HEK293 (cell line): ENCODE measurements around the gene C11orf87.

ENCODE experiments used
- CTCF ChIA-PET: fragments of 350-600 bp; formaldehyde crosslinking; extraction: SDS; loops from one replicate; lab custom pipeline; 2021; ENCODE audit warnings: antibody characterized with exemption; lab: Yijun Ruan, JAX
- POLR2A ChIA-PET: fragments of 300-600 bp; formaldehyde crosslinking; extraction: SDS; loops from one replicate; lab custom pipeline; 2020; ENCODE audit warnings: antibody characterized with exemption, inconsistent platforms; lab: Yijun Ruan, JAX
- H3K27ac ChIP-seq: fragments of 200-500 bp; sonication (Bioruptor generic); 2 replicates; pipeline ENCODE4 v1.5.1; 2014; ENCODE audit warnings: low read depth, low read length, control low read depth, inconsistent platforms; ENCODE audit errors: extremely low read depth
- H3K36me3 ChIP-seq, 2 experiments: fragments of 200-500 bp in 1 of 2; sonication (Bioruptor generic) in 1 of 2; 1 replicate in 1 of 2; 2 replicates in 1 of 2; pipeline ENCODE4 v1.5.1; 2014 to 2017; ENCODE audit warnings: inconsistent platforms in 2 of 2, low read length in 2 of 2; ENCODE audit not compliant: control insufficient read depth in 2 of 2, insufficient read depth in 1 of 2
- H3K4me1 ChIP-seq: fragments of 200-500 bp; sonication (Bioruptor generic); 2 replicates; pipeline ENCODE4 v1.5.1; 2014; ENCODE audit warnings: mild to moderate bottlenecking, low read length, inconsistent platforms; ENCODE audit not compliant: control insufficient read depth, insufficient read depth
- H3K4me3 ChIP-seq: 2 replicates; pipeline ENCODE4 v1.5.1; 2011; ENCODE audit warnings: low read depth, mild to moderate bottlenecking, control low read depth, low read length, moderate library complexity
- H3K9me3 ChIP-seq: fragments of 200-500 bp; sonication (Bioruptor generic); 2 replicates; pipeline ENCODE4 v1.5.1; 2014; ENCODE audit warnings: low read depth, low read length, inconsistent platforms; ENCODE audit not compliant: control insufficient read depth, insufficient read depth
- GLIS2 ChIP-seq: fragments of 450-650 bp; formaldehyde crosslinking; IDR thresholded peaks from 2 replicates; pipeline ENCODE4 v1.5.1; 2016; ENCODE audit warnings: missing biosample characterization, missing genetic modification characterization
- PRDM4 ChIP-seq: fragments of 450-650 bp; formaldehyde crosslinking; IDR thresholded peaks from 2 replicates; pipeline ENCODE4 v1.5.1; 2017; ENCODE audit warnings: missing biosample characterization, missing genetic modification characterization
- SP7 ChIP-seq: fragments of 450-650 bp; formaldehyde crosslinking; IDR thresholded peaks from 2 replicates; pipeline ENCODE4 v1.5.1; 2016; ENCODE audit warnings: missing biosample characterization, missing genetic modification characterization
- ZBTB10 ChIP-seq: fragments of 450-650 bp; formaldehyde crosslinking; IDR thresholded peaks from 2 replicates; pipeline ENCODE4 v1.5.1; 2016; ENCODE audit warnings: missing biosample characterization, missing genetic modification characterization
- ZBTB21 ChIP-seq: fragments of 450-650 bp; formaldehyde crosslinking; IDR thresholded peaks from 2 replicates; pipeline ENCODE4 v1.5.1; 2017; ENCODE audit warnings: missing biosample characterization, missing genetic modification characterization
- ZNF10 ChIP-seq: fragments of 450-650 bp; formaldehyde crosslinking; IDR thresholded peaks from 2 replicates; pipeline ENCODE4 v1.5.1; 2017; ENCODE audit warnings: missing biosample characterization, missing genetic modification characterization
- ZNF146 ChIP-seq: fragments of 450-650 bp; formaldehyde crosslinking; IDR thresholded peaks from 2 replicates; pipeline ENCODE4 v1.5.1; 2016; ENCODE audit warnings: missing biosample characterization, missing genetic modification characterization
- ZNF26 ChIP-seq: fragments of 450-650 bp; formaldehyde crosslinking; IDR thresholded peaks from 2 replicates; pipeline ENCODE4 v1.5.1; 2016; ENCODE audit warnings: missing biosample characterization, missing genetic modification characterization
- ZNF266 ChIP-seq: fragments of 450-650 bp; formaldehyde crosslinking; IDR thresholded peaks from 2 replicates; pipeline ENCODE4 v1.5.1; 2016; ENCODE audit warnings: missing biosample characterization, missing genetic modification characterization, low read depth
- ZNF302 ChIP-seq: fragments of 450-650 bp; formaldehyde crosslinking; IDR thresholded peaks from 2 replicates; pipeline ENCODE4 v1.5.1; 2016; ENCODE audit warnings: missing biosample characterization, missing genetic modification characterization, low read depth
- ZNF362 ChIP-seq: fragments of 450-650 bp; formaldehyde crosslinking; IDR thresholded peaks from 2 replicates; pipeline ENCODE4 v1.5.1; 2016; ENCODE audit warnings: missing biosample characterization, missing genetic modification characterization
- ZNF488 ChIP-seq: fragments of 450-650 bp; formaldehyde crosslinking; IDR thresholded peaks from 2 replicates; pipeline ENCODE4 v1.5.1; 2016; ENCODE audit warnings: missing biosample characterization, missing genetic modification characterization
- ZNF555 ChIP-seq: fragments of 450-650 bp; formaldehyde crosslinking; conservative IDR thresholded peaks from 2 replicates; pipeline ENCODE4 v1.5.1; 2017; ENCODE audit warnings: missing biosample characterization, mild to moderate bottlenecking, missing genetic modification characterization, inconsistent platforms
- ZNF571 ChIP-seq: fragments of 450-650 bp; formaldehyde crosslinking; IDR thresholded peaks from 2 replicates; pipeline ENCODE4 v1.5.0; 2017; ENCODE audit warnings: missing biosample characterization, missing genetic modification characterization
- ZNF585B ChIP-seq: fragments of 450-650 bp; formaldehyde crosslinking; IDR thresholded peaks from 2 replicates; pipeline ENCODE4 v1.5.1; 2016; ENCODE audit warnings: missing biosample characterization, missing genetic modification characterization
- ZNF654 ChIP-seq: fragments of 450-650 bp; formaldehyde crosslinking; IDR thresholded peaks from 2 replicates; pipeline ENCODE4 v1.5.1; 2016; ENCODE audit warnings: low read depth, missing biosample characterization, missing genetic modification characterization
- ZXDB ChIP-seq: fragments of 450-650 bp; formaldehyde crosslinking; IDR thresholded peaks from 2 replicates; pipeline ENCODE4 v1.5.1; 2016; ENCODE audit warnings: missing biosample characterization, missing genetic modification characterization
- TF ChIP-seq, protein P1 (sequence below): fragments of 450-650 bp; formaldehyde crosslinking; IDR thresholded peaks from 2 replicates; pipeline ENCODE4 v1.5.1; 2016; ENCODE audit warnings: missing biosample characterization, missing genetic modification characterization, low read depth

Gene C11orf87

DNA sequence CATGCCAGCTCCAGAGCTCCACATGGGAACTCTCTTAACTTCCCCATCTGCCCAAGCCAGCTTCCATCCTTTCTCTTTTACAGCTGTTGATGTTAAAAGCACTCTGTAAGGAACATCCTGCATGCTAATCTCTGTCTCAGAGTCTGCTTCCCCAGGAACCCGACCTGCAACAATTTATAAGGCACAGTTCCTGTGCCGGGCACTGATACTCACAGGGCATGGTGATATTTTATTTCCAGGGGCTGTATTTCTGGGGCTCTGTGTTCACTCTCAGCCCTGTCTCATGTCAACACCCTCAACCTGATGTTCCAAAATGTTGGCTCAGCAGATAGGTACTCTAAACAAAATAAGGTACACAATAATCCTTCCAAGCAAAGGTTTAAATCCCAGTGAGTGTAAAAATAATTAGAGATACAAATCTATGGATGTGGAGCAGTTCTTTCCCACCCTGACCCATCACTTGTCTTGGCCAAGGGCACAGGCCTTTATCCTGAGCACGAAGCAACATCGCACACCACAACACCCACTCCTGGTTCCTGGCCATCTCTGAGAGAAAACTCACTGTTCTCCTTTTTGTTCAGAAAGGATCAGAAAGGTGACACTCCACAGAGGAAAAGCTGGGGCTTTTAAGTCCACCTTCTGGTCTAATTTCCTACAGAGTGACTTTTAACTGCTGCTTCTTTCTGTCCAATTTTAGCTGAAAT lies 44.8 kb upstream of the C11orf87 start:
- ChIA-PET CTCF (interaction anchor here (1.2 kb wide), 1 partner anchor 49 kb away, joined by 6 read pairs; no protein-coding TSS in a partner anchor), POLR2A (no interaction called here)
- H3K9me3 ChIP-seq: no peaks in the 10 kb centered on the region
- no peaks in the 10 kb centered on the region for H3K36me3 ChIP-seq
- H3K4me3 ChIP-seq: no peak overlapping the region
- H3K27ac ChIP-seq: no peak overlapping the region
- no peaks in the 10 kb centered on the region for H3K4me1 ChIP-seq
- TF ChIP-seq ZNF654 (tag by site-specific recombination) (no peak), ZNF571 (tag by site-specific recombination) (no peak), ZNF362 (no peak), ZNF555 (no peak), PRDM4 (no peak), ZNF488 (tag by site-specific recombination) (no peak), ZBTB21 (tag by site-specific recombination) (no peak), ZNF266 (tag by site-specific recombination) (no peak), ZNF146 (tag by site-specific recombination) (no peak), ZBTB10 (tag by site-specific recombination) (no peak), ZNF26 (tag by site-specific recombination) (no peak), SP7 (tag by site-specific recombination) (no peak), ZNF302 (no peak), ZNF585B (no peak), ZNF10 (tag by site-specific recombination) (no peak), GLIS2 (tag by site-specific recombination) (no peak), ZXDB (tag by site-specific recombination) (no peak)
- TF ChIP-seq, protein P1, sequence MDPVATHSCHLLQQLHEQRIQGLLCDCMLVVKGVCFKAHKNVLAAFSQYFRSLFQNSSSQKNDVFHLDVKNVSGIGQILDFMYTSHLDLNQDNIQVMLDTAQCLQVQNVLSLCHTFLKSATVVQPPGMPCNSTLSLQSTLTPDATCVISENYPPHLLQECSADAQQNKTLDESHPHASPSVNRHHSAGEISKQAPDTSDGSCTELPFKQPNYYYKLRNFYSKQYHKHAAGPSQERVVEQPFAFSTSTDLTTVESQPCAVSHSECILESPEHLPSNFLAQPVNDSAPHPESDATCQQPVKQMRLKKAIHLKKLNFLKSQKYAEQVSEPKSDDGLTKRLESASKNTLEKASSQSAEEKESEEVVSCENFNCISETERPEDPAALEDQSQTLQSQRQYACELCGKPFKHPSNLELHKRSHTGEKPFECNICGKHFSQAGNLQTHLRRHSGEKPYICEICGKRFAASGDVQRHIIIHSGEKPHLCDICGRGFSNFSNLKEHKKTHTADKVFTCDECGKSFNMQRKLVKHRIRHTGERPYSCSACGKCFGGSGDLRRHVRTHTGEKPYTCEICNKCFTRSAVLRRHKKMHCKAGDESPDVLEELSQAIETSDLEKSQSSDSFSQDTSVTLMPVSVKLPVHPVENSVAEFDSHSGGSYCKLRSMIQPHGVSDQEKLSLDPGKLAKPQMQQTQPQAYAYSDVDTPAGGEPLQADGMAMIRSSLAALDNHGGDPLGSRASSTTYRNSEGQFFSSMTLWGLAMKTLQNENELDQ (tag by site-specific recombination): no peak
